CD14-positive monocyte (primary cell): ENCODE measurements around the gene OPA1. TPM values are rescaled to one million over a fixed set of nuclear protein-coding genes. Genes with fewer than 3 reads are reported as not detected.

ENCODE experiments used
- DNase-seq, 3 donors: peaks; one replicate each; pipeline ENCODE4 v3.0.0-alpha.2; 2011 to 2022
- H2AFZ ChIP-seq: 2 replicates; pipeline ENCODE4 v1.6.0; 2012; ENCODE audit warnings: mild to moderate bottlenecking, low read depth, low read length, inconsistent platforms; ENCODE audit not compliant: insufficient read depth, poor library complexity, severe bottlenecking
- H3K27ac ChIP-seq, 2 donors: 1 replicate in 1 of 2; 2 replicates in 1 of 2; pipeline ENCODE4 v1.5.1; 2012 to 2013; ENCODE audit warnings: low read length in 2 of 2, control low read depth in 1 of 2, inconsistent platforms in 1 of 2, low read depth in 1 of 2, mild to moderate bottlenecking in 1 of 2
- H3K27me3 ChIP-seq, 2 donors: one replicate each; pipeline versions ENCODE4 v1.6.0 to v1.6.1; 2011 to 2013; ENCODE audit warnings: low read length in 2 of 2; ENCODE audit not compliant: control insufficient read depth in 2 of 2, insufficient read depth in 2 of 2
- H3K36me3 ChIP-seq, 2 donors: replicated peaks in 1 of 2; 1 replicate in 1 of 2; 2 replicates in 1 of 2; pipeline versions ENCODE4 v1.5.1 to v1.6.1; 2012 to 2013; ENCODE audit warnings: low read length in 2 of 2, control low read depth in 1 of 2, inconsistent platforms in 1 of 2, mild to moderate bottlenecking in 1 of 2; ENCODE audit not compliant: insufficient read depth in 2 of 2, control insufficient read depth in 1 of 2
- H3K4me1 ChIP-seq, 2 donors: 1 replicate in 1 of 2; 2 replicates in 1 of 2; pipeline versions ENCODE4 v1.5.1 to v1.6.1; 2012 to 2013; ENCODE audit warnings: low read length in 2 of 2, control low read depth in 1 of 2, inconsistent platforms in 1 of 2, mild to moderate bottlenecking in 1 of 2, moderate library complexity in 1 of 2; ENCODE audit not compliant: insufficient read depth in 2 of 2, control insufficient read depth in 1 of 2
- H3K4me2 ChIP-seq: replicated peaks from 2 replicates; pipeline ENCODE3; 2012; ENCODE audit warnings: low read length, moderate library complexity, mild to moderate bottlenecking; ENCODE audit not compliant: poor library complexity, severe bottlenecking; ENCODE audit errors: extremely low read depth
- H3K4me3 ChIP-seq, 3 experiments: fragments of 200-600 bp in 1 of 3; sonication (generic) in 1 of 3; replicated peaks in 1 of 3; 1 replicate in 2 of 3; 2 replicates in 1 of 3; pipeline ENCODE4 v1.5.1; 2011 to 2013; ENCODE audit warnings: low read length in 3 of 3, mild to moderate bottlenecking in 3 of 3, control low read depth in 2 of 3, low read depth in 2 of 3, inconsistent platforms in 1 of 3, moderate library complexity in 1 of 3
- H3K79me2 ChIP-seq: 2 replicates; pipeline ENCODE4 v1.6.0; 2012; ENCODE audit warnings: mild to moderate bottlenecking, control low read depth, inconsistent platforms, low read length, moderate library complexity; ENCODE audit not compliant: insufficient read depth
- H3K9ac ChIP-seq: 2 replicates; pipeline ENCODE4 v1.6.0; 2017; ENCODE audit warnings: low read length, mild to moderate bottlenecking; ENCODE audit not compliant: insufficient read depth, poor library complexity, severe bottlenecking
- H3K9me3 ChIP-seq, 2 donors: replicated peaks in 1 of 2; 1 replicate in 1 of 2; 2 replicates in 1 of 2; pipeline versions ENCODE4 v1.5.1 to v1.6.1; 2012 to 2013; ENCODE audit warnings: low read length in 2 of 2, control low read depth in 1 of 2; ENCODE audit not compliant: control insufficient read depth in 1 of 2, insufficient read depth in 1 of 2
- H4K20me1 ChIP-seq: 2 replicates; pipeline ENCODE4 v1.6.0; 2012; ENCODE audit warnings: mild to moderate bottlenecking, low read length, control low read depth, moderate library complexity; ENCODE audit not compliant: insufficient read depth
- H3K27ac Mint-ChIP-seq, 7 donors: one replicate each; pipeline ENCODE4 v1.8.0; 2020; ENCODE audit warnings: mild to moderate bottlenecking in 7 of 7, mixed read lengths in 7 of 7, moderate library complexity in 6 of 7, inconsistent platforms in 2 of 7
- H3K27me3 Mint-ChIP-seq, 3 donors: one replicate each; pipeline ENCODE4 v1.8.0; 2021 to 2022; ENCODE audit warnings: low read depth in 3 of 3, mild to moderate bottlenecking in 3 of 3, mixed read lengths in 3 of 3, moderate library complexity in 3 of 3, inconsistent platforms in 1 of 3
- H3K36me3 Mint-ChIP-seq, 2 donors: one replicate each; pipeline ENCODE4 v1.8.0; 2020; ENCODE audit warnings: mixed read lengths in 2 of 2, inconsistent platforms in 1 of 2, mild to moderate bottlenecking in 1 of 2
- H3K4me1 Mint-ChIP-seq: one replicate; pipeline ENCODE4 v1.8.0; 2020; ENCODE audit warnings: mild to moderate bottlenecking, mixed read lengths
- H3K4me3 Mint-ChIP-seq, 2 donors: one replicate each; pipeline ENCODE4 v1.8.0; 2020; ENCODE audit warnings: mild to moderate bottlenecking in 2 of 2, mixed read lengths in 2 of 2, moderate library complexity in 1 of 2
- H3K9me3 Mint-ChIP-seq, 7 donors: one replicate each; pipeline ENCODE4 v1.8.0; 2020 to 2022; ENCODE audit warnings: mixed read lengths in 7 of 7, mild to moderate bottlenecking in 6 of 7, moderate library complexity in 6 of 7, inconsistent platforms in 2 of 7
- WGBS: methylation state at CpG from one replicate; pipeline ENCODE4 v1.1.5; 2013; ENCODE audit warnings: missing lambda C conversion rate; ENCODE audit not compliant: insufficient coverage; 5-methylcytosine and 5-hydroxymethylcytosine counted together
- intact Hi-C, 2 donors: fragments of 100-400 bp; cut with micrococcal nuclease; formaldehyde crosslinking; loops; one replicate each; pipeline versions ENCODE4 v1.15.0 to v1.15.1; 2023
- polyA plus RNA-seq, 3 donors: library from polyadenylated mRNA; depleted of rRNA in 1 of 3; unstranded in 2 of 3; stranded (reverse) in 1 of 3; fragments of 300-500 nt in 2 of 3; fragments of >200 nt in 1 of 3; fragmentation: Illumina TruSeq in 2 of 3; gene quantifications; 1 replicate in 2 of 3; 2 replicates in 1 of 3; pipeline ENCODE4 v1.2.3, GENCODE V29; 2012 to 2021
- TF ChIP-seq, protein P1 (sequence below): fragments of 200-600 bp; IDR thresholded peaks from one replicate; pipeline ENCODE4 v1.8.0; 2022; ENCODE audit warnings: antibody characterized with exemption, mild to moderate bottlenecking

Gene OPA1
- polyA plus RNA-seq, 3 donors, result 15.4 to 26.5 (median 18.1) TPM

DNA sequence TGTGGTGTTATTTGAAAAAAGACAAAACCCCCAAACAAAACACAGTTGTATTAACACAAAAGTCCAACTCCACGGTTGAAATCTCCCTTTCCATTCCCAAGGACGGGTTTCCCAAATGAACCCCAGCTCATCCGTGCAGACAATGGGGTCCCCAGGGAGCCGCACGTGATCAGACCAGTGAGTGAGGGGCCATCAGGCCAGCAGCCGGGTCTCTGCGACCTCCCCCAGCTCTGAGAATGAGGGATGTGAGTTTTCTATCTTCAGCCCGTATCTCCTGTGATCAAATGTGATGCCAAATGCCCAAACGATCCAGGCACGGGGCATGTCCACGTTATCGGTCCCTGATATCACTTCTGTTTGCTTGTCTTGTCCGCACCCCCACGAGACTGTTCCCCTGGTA is 138.0 kb downstream of the OPA1 start:
- Mint-ChIP-seq H3K9me3 (no peaks in the 10 kb centered on the region), H3K36me3 (no peaks in the 10 kb centered on the region), H3K4me3 (no peak overlapping the region), H3K27ac (no peak overlapping the region), H3K4me1 (no peaks in the 10 kb centered on the region), H3K27me3 (peaks cover 0 to 2% (median 0%) of the 10 kb centered on the region in 3 donors)
- no peaks in the 10 kb centered on the region for H3K9me3 ChIP-seq
- H2AFZ ChIP-seq, result no peak overlapping the region
- intact Hi-C loops, result no loop called here
- TF ChIP-seq, protein P1, sequence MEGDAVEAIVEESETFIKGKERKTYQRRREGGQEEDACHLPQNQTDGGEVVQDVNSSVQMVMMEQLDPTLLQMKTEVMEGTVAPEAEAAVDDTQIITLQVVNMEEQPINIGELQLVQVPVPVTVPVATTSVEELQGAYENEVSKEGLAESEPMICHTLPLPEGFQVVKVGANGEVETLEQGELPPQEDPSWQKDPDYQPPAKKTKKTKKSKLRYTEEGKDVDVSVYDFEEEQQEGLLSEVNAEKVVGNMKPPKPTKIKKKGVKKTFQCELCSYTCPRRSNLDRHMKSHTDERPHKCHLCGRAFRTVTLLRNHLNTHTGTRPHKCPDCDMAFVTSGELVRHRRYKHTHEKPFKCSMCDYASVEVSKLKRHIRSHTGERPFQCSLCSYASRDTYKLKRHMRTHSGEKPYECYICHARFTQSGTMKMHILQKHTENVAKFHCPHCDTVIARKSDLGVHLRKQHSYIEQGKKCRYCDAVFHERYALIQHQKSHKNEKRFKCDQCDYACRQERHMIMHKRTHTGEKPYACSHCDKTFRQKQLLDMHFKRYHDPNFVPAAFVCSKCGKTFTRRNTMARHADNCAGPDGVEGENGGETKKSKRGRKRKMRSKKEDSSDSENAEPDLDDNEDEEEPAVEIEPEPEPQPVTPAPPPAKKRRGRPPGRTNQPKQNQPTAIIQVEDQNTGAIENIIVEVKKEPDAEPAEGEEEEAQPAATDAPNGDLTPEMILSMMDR, result no peak
- no peak overlapping the region for H3K27ac ChIP-seq
- WGBS, result 98% methylated on average over 9 of the region's 14 CpGs
- H3K4me1 ChIP-seq, result no peaks in the 10 kb centered on the region
- no peak overlapping the region for H3K4me2 ChIP-seq
- no peak overlapping the region for H3K4me3 ChIP-seq
- no peaks in the 10 kb centered on the region for H4K20me1 ChIP-seq
- DNase-seq, result no peak
- H3K79me2 ChIP-seq, result no peaks in the 10 kb centered on the region
- H3K36me3 ChIP-seq, result no peaks in the 10 kb centered on the region
- H3K27me3 ChIP-seq, result no peaks in the 10 kb centered on the region
- H3K9ac ChIP-seq, result no peak overlapping the region

DNA sequence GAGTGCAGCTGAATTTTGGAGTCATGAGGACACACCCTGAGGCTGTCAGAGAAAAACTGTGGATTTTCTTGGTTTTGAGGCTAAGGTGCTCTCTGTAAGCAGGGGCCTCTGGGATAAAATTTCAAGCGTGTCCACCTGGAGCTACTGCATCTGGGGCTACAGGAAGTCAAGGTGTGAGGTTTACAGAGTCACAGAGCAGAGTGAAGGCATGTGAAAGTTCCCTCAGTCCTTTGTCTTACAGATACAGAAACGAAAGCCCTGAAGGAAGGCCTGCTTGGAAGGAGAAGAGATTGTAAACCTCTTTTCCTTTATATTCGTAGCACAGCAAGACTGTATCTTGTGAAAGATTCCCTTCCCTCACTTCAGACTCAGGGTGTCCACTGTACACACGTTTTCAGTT is 138.6 kb downstream of the OPA1 start:
- H3K27ac ChIP-seq, result no peak overlapping the region
- TF ChIP-seq, protein P1, result no peak
- no peaks in the 10 kb centered on the region for H3K36me3 Mint-ChIP-seq
- no peak for DNase-seq
- H3K27ac Mint-ChIP-seq, result no peak overlapping the region
- H3K79me2 ChIP-seq, result no peaks in the 10 kb centered on the region
- no peak overlapping the region for H2AFZ ChIP-seq
- H3K27me3 Mint-ChIP-seq, result peaks cover 0 to 2% (median 0%) of the 10 kb centered on the region in 3 donors
- no peaks in the 10 kb centered on the region for H3K4me1 ChIP-seq
- no peaks in the 10 kb centered on the region for H3K9me3 Mint-ChIP-seq
- H3K36me3 ChIP-seq, result no peaks in the 10 kb centered on the region
- no peaks in the 10 kb centered on the region for H3K4me1 Mint-ChIP-seq
- no peaks in the 10 kb centered on the region for H3K9me3 ChIP-seq
- intact Hi-C loops, result no loop called here
- H3K4me3 Mint-ChIP-seq, result no peak overlapping the region
- H3K27me3 ChIP-seq, result no peaks in the 10 kb centered on the region
- H3K9ac ChIP-seq, result no peak overlapping the region
- 95% methylated on average over 3 of the region's 4 CpGs for whole genome bisulfite sequencing
- no peak overlapping the region for H3K4me2 ChIP-seq
- no peak overlapping the region for H3K4me3 ChIP-seq
- H4K20me1 ChIP-seq, result no peaks in the 10 kb centered on the region
